IPS-15b (cell line): Measurements from ENCODE around the gene DIPK1B.
A peak's percentile ranks its signal among the peaks of the same experiment; 100 is the strongest.
"Not testable (repeated sequence)": the region's sequence is repeated elsewhere in the genome, so short reads cannot be mapped to it uniquely, and the experiment has no call there.

Source experiments
- H3K27me3 ChIP-seq: one replicate; pipeline ENCODE4 v1.6.1; 2013; ENCODE audit warnings: low read length; ENCODE audit not compliant: control insufficient read depth, insufficient read depth
- H3K36me3 ChIP-seq: one replicate; pipeline ENCODE4 v1.6.1; 2013; ENCODE audit warnings: low read length; ENCODE audit not compliant: control insufficient read depth, insufficient read depth
- H3K4me1 ChIP-seq: one replicate; pipeline ENCODE4 v1.6.1; 2013; ENCODE audit warnings: mild to moderate bottlenecking, low read length; ENCODE audit not compliant: control insufficient read depth, insufficient read depth
- H3K4me3 ChIP-seq: one replicate; pipeline ENCODE4 v1.5.1; 2013; ENCODE audit warnings: low read depth, low read length
- H3K9ac ChIP-seq: one replicate; pipeline ENCODE4 v1.6.1; 2013; ENCODE audit warnings: low read depth, mild to moderate bottlenecking, low read length
- H3K9me3 ChIP-seq: one replicate; pipeline ENCODE4 v1.6.1; 2013; ENCODE audit warnings: mild to moderate bottlenecking, low read length; ENCODE audit not compliant: control insufficient read depth, insufficient read depth

DIPK1B gene

GRCh38 chr9:136765745-136766409, 53.5 kb downstream of the DIPK1B start:
- H3K9me3 ChIP-seq, H3K4me3 ChIP-seq: not testable (repeated sequence)

GRCh38 chr9:136766410-136767120, 54.2 kb downstream of the DIPK1B start:
- H3K27me3 ChIP-seq, H3K4me3 ChIP-seq, H3K9ac ChIP-seq, H3K36me3 ChIP-seq, H3K4me1 ChIP-seq, H3K9me3 ChIP-seq: not testable (repeated sequence)

More at GRCh38 chr9:136765745-136766409, 53.5 kb downstream of the DIPK1B start:
- not testable (repeated sequence) for H3K4me1 ChIP-seq, H3K36me3 ChIP-seq, H3K27me3 ChIP-seq, H3K9ac ChIP-seq

- Histone ChIP-seq H3K9me3 (peaks cover 6% of the 10 kb centered on the region), H3K4me1 (no peaks in the 10 kb centered on the region), H3K9ac (no peak overlapping the region), H3K36me3 (no peaks in the 10 kb centered on the region), H3K4me3 (peak overlapping the region; percentile 39), H3K27me3 (no peaks in the 10 kb centered on the region)
These were observed 57.4 kb downstream of the DIPK1B start for GRCh38 chr9:136769710-136770191.

GRCh38 chr9:136771907-136772415, 59.6 kb downstream of the DIPK1B start:
- Histone ChIP-seq H3K36me3 (no peaks in the 10 kb centered on the region), H3K27me3 (peaks cover 4% of the 10 kb centered on the region), H3K4me1 (no peaks in the 10 kb centered on the region), H3K4me3 (no peak overlapping the region), H3K9me3 (peaks cover 6% of the 10 kb centered on the region), H3K9ac (no peak overlapping the region)

- Histone ChIP-seq H3K4me1 (no peaks in the 10 kb centered on the region), H3K27me3 (peaks cover 13% of the 10 kb centered on the region), H3K9me3 (peaks cover 6% of the 10 kb centered on the region), H3K36me3 (no peaks in the 10 kb centered on the region), H3K9ac (no peak overlapping the region), H3K4me3 (no peak overlapping the region)
These were observed 61.1 kb downstream of the DIPK1B start for GRCh38 chr9:136773386-136774044.
